ENCODE data around the gene ABCC9. TPM values are rescaled to one million over a fixed set of nuclear protein-coding genes. Genes with fewer than 3 reads are reported as not detected.

ABCC9 gene
- total RNA-seq, 3 donors from 2014 or later (not counting 1 experiment from before 2014, with no cell fraction given): 0.02 to 0.05 TPM; not detected in 1

DNA sequence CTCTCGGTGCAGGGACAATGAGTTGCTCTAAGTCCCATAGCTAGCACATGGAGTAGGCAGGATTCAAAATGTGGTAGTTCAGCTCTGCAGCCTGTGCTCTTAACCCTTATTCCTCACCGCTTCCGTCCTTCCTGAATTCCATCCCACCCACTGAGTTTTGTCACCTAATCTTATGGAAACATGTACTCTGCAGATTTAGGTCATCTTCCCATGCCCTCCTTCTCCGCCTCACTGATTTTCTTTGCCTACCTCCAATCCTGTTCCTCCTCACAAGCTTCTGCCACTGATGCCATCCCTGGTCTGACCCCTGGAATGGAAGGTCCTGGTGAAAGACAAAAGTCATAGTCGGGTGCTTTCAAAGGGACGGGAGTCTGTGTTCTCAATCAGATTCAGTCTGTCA, 46.5 kb upstream of the ABCC9 start:
- Histone ChIP-seq H3K4me3 (ENCODE audit: low read length) (no peak overlapping the region), H3K4me1 (ENCODE audit: control insufficient read depth, insufficient read depth, low read length) (no peaks in the 10 kb centered on the region), H3K27ac (ENCODE audit: low read length) (no peak overlapping the region), H3K36me3 (ENCODE audit: control insufficient read depth, insufficient read depth, low read length) (no peaks in the 10 kb centered on the region), H3K27me3 (ENCODE audit: control insufficient read depth, insufficient read depth, low read length) (no peaks in the 10 kb centered on the region), H3K9me3 (ENCODE audit: control insufficient read depth, insufficient read depth, low read length) (no peaks in the 10 kb centered on the region)
- no peaks in the 10 kb centered on the region for H3K36me3 Mint-ChIP-seq
- WGBS (ENCODE audit: insufficient coverage): 92% methylated on average over 6 of the region's 6 CpGs
- ATAC-seq (no peak), DNase-seq (no peak)
- H3K4me3 Mint-ChIP-seq: no peak overlapping the region
- no peaks in the 10 kb centered on the region for H3K9me3 Mint-ChIP-seq
- H3K27me3 Mint-ChIP-seq (ENCODE audit: low read depth in 2 of 2): peaks cover 0 to 3% of the 10 kb centered on the region in 2 donors
- H3K27ac Mint-ChIP-seq: no peak overlapping the region
- intact Hi-C loops (cut with micrococcal nuclease): no loop called here
- TF ChIP-seq, protein P1, sequence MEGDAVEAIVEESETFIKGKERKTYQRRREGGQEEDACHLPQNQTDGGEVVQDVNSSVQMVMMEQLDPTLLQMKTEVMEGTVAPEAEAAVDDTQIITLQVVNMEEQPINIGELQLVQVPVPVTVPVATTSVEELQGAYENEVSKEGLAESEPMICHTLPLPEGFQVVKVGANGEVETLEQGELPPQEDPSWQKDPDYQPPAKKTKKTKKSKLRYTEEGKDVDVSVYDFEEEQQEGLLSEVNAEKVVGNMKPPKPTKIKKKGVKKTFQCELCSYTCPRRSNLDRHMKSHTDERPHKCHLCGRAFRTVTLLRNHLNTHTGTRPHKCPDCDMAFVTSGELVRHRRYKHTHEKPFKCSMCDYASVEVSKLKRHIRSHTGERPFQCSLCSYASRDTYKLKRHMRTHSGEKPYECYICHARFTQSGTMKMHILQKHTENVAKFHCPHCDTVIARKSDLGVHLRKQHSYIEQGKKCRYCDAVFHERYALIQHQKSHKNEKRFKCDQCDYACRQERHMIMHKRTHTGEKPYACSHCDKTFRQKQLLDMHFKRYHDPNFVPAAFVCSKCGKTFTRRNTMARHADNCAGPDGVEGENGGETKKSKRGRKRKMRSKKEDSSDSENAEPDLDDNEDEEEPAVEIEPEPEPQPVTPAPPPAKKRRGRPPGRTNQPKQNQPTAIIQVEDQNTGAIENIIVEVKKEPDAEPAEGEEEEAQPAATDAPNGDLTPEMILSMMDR (IDR thresholded peaks at IDR 0.05): no peak
- H3K4me1 Mint-ChIP-seq: no peaks in the 10 kb centered on the region

- H3K9me3 Mint-ChIP-seq: no peaks in the 10 kb centered on the region
- ATAC-seq (no peak), DNase-seq (no peak)
- H3K4me3 ChIP-seq (ENCODE audit: low read length): no peak overlapping the region
- no peaks in the 10 kb centered on the region for H3K4me1 Mint-ChIP-seq
- no peaks in the 10 kb centered on the region for H3K9me3 ChIP-seq (ENCODE audit: control insufficient read depth, insufficient read depth, low read length)
- peaks cover 0 to 3% of the 10 kb centered on the region in 2 donors for H3K27me3 Mint-ChIP-seq (ENCODE audit: low read depth in 2 of 2)
- no peak overlapping the region for H3K27ac ChIP-seq (ENCODE audit: low read length)
- 100% methylated on average over 1 of the region's 2 CpGs for WGBS (ENCODE audit: insufficient coverage)
- intact Hi-C loops (cut with micrococcal nuclease): no loop called here
- H3K36me3 ChIP-seq (ENCODE audit: control insufficient read depth, insufficient read depth, low read length): no peaks in the 10 kb centered on the region
- H3K4me1 ChIP-seq (ENCODE audit: control insufficient read depth, insufficient read depth, low read length): no peaks in the 10 kb centered on the region
- H3K36me3 Mint-ChIP-seq: no peaks in the 10 kb centered on the region
- no peak overlapping the region for H3K4me3 Mint-ChIP-seq
- TF ChIP-seq, protein P1 (IDR thresholded peaks at IDR 0.05): no peak
- H3K27ac Mint-ChIP-seq: no peak overlapping the region
- no peaks in the 10 kb centered on the region for H3K27me3 ChIP-seq (ENCODE audit: control insufficient read depth, insufficient read depth, low read length)
Measured at GRCh38 chr12:21985155-21985554, 43.9 kb upstream of the ABCC9 start.

GRCh38 chr12:21984375-21984774, 43.1 kb upstream of the ABCC9 start:
- TF ChIP-seq, protein P1 (IDR thresholded peaks at IDR 0.05): no peak

DNA sequence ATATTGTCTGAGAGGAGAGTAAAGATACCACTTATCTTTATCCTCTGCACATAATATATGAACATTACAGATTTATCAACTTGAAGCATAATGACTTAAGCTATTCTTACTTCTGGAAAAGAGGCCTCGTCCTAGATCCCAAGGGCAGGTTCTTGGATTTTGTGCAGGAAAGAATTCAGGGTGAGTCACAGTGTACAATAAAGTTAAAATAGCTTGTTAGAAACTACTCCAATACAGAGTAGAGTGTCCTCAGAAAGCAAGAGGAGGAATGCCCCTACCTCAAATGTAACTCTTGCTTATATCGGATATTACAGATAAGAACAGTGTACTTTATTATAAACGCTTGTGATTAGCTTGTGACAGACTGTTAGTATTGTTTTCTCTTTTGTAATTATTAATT, 41.9 kb upstream of the ABCC9 start:
- DNase-seq: no peak
- H3K4me1 Mint-ChIP-seq: no peaks in the 10 kb centered on the region
- ATAC-seq: no peak
- H3K27me3 Mint-ChIP-seq (ENCODE audit: low read depth in 2 of 2): peaks cover 3 to 8% of the 10 kb centered on the region in 2 donors
- H3K9me3 Mint-ChIP-seq: peaks cover 2% of the 10 kb centered on the region in 2 donors
- no peaks in the 10 kb centered on the region for H3K9me3 ChIP-seq (ENCODE audit: control insufficient read depth, insufficient read depth, low read length)
- no peak overlapping the region for H3K27ac Mint-ChIP-seq
- intact Hi-C loops (cut with micrococcal nuclease): no loop called here
- TF ChIP-seq, protein P1 (IDR thresholded peaks at IDR 0.05): no peak
- H3K27me3 ChIP-seq (ENCODE audit: control insufficient read depth, insufficient read depth, low read length): peaks cover 2% of the 10 kb centered on the region
- no peaks in the 10 kb centered on the region for H3K36me3 Mint-ChIP-seq
- H3K4me3 Mint-ChIP-seq: no peak overlapping the region
- 94% methylated on average over 3 of the region's 3 CpGs for WGBS (ENCODE audit: insufficient coverage)
- no peak overlapping the region for H3K27ac ChIP-seq (ENCODE audit: low read length)
- H3K36me3 ChIP-seq (ENCODE audit: control insufficient read depth, insufficient read depth, low read length): no peaks in the 10 kb centered on the region
- no peak overlapping the region for H3K4me3 ChIP-seq (ENCODE audit: low read length)
- no peaks in the 10 kb centered on the region for H3K4me1 ChIP-seq (ENCODE audit: control insufficient read depth, insufficient read depth, low read length)

More at GRCh38 chr12:21984375-21984774, 43.1 kb upstream of the ABCC9 start:
- intact Hi-C loops (cut with micrococcal nuclease): no loop called here
- no peak for DNase-seq
- no peaks in the 10 kb centered on the region for H3K36me3 Mint-ChIP-seq
- no peak overlapping the region for H3K27ac ChIP-seq (ENCODE audit: low read length)
- no peaks in the 10 kb centered on the region for H3K9me3 ChIP-seq (ENCODE audit: control insufficient read depth, insufficient read depth, low read length)
- H3K27ac Mint-ChIP-seq: no peak overlapping the region
- H3K4me1 Mint-ChIP-seq: no peaks in the 10 kb centered on the region
- no peak overlapping the region for H3K4me3 Mint-ChIP-seq
- peaks cover 3 to 5% of the 10 kb centered on the region in 2 donors for H3K27me3 Mint-ChIP-seq (ENCODE audit: low read depth in 2 of 2)
- H3K4me3 ChIP-seq (ENCODE audit: low read length): no peak overlapping the region
- no peak for ATAC-seq
- H3K27me3 ChIP-seq (ENCODE audit: control insufficient read depth, insufficient read depth, low read length): no peaks in the 10 kb centered on the region
- H3K4me1 ChIP-seq (ENCODE audit: control insufficient read depth, insufficient read depth, low read length): no peaks in the 10 kb centered on the region
- peaks cover under 1 to 2% of the 10 kb centered on the region in 2 donors for H3K9me3 Mint-ChIP-seq
- H3K36me3 ChIP-seq (ENCODE audit: control insufficient read depth, insufficient read depth, low read length): no peaks in the 10 kb centered on the region

All from natural killer cell (primary cell).